ENCODE measurements around the gene TSPAN18.

The TSPAN18 gene

DNA sequence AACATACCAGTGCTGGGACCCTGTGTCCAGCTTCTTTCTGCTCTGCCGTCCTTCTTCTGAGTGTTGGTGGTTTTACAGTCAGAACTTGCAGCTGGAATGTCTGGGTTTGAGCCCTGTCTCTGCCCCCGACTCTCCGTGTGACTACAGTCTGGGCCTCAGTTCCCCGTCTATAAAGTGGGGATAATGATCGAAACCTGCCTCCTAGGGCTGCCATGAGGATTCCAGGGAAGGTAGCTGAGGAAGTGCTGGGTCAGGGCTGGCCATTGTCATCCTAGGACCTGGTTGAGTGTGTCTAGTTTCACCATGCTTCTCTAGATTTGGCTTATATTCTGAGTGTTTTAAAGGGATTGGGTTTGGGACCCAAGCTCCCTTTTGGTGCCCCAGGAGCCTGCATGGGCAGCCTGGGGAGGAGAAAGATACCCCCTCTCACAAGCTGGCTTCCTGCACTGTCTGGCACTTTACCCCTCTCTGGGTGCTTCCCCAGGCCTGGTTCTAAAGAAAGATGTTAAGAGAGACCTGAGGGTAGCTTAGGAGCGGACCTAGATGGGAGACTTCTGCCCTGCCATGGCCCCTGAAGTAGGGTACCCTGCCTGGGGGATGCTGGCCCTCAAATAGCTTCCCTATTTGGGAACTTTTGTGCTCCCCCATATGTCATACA is 49.9 kb downstream of the TSPAN18 start:
- TF ChIP-seq, protein P1, sequence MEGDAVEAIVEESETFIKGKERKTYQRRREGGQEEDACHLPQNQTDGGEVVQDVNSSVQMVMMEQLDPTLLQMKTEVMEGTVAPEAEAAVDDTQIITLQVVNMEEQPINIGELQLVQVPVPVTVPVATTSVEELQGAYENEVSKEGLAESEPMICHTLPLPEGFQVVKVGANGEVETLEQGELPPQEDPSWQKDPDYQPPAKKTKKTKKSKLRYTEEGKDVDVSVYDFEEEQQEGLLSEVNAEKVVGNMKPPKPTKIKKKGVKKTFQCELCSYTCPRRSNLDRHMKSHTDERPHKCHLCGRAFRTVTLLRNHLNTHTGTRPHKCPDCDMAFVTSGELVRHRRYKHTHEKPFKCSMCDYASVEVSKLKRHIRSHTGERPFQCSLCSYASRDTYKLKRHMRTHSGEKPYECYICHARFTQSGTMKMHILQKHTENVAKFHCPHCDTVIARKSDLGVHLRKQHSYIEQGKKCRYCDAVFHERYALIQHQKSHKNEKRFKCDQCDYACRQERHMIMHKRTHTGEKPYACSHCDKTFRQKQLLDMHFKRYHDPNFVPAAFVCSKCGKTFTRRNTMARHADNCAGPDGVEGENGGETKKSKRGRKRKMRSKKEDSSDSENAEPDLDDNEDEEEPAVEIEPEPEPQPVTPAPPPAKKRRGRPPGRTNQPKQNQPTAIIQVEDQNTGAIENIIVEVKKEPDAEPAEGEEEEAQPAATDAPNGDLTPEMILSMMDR (IDR thresholded peaks at IDR 0.05; ENCODE audit: borderline replicate concordance, insufficient read depth, low read depth, low read length): no peak
- no peak overlapping the region for H3K4me3 ChIP-seq (ENCODE audit: low read depth, low read length)

DNA sequence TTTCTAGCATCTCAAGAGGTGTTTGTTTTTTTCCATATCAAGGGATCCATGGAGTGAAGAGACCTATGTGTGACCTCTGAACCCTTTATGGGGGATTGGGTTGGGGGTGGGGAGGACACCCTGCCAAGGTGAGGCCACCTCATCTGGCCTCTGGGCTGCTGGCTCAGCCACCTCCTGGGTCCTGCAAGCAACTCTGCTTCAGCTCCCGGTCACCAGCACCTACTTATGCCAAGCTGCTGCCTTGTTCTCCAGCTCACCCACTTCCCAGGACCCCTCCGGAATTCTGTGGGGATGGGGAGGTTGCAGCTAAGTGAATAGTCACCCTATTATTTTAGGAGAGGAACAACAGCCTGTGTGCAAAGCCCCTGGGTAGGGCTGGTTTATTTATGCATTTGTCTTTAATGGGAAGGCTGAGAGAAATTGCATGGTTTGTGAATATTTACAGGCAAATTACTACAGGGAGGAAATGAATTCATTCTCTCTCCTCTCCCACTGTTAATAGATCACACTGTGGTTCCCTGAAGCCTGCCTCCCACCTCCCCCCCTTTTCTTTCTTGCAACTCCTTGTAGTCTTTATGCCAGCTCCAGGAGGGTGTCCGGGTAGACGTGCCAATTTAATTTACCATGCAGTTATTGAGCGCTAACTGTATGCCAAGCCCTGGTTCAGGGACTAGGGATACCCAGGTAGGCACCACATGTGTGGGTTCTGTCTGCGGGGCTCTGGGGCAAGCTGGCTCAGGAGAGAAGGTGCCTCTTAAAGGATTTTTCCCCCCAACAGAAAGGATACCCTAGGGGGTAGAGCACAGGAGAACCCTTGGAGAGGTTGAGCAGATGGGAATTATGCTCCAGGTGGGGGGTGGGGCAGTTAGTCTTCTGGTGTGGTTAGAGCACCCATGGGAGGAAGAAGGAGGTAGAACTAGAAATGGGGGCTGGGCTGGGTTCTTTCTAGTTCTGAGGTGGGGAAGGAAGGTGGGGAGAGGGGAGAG is 50.7 kb downstream of the TSPAN18 start:
- H3K4me3 ChIP-seq (ENCODE audit: low read depth, low read length): no peak overlapping the region
- TF ChIP-seq, protein P1 (IDR thresholded peaks at IDR 0.05; ENCODE audit: borderline replicate concordance, insufficient read depth, low read depth, low read length): no peak

DNA sequence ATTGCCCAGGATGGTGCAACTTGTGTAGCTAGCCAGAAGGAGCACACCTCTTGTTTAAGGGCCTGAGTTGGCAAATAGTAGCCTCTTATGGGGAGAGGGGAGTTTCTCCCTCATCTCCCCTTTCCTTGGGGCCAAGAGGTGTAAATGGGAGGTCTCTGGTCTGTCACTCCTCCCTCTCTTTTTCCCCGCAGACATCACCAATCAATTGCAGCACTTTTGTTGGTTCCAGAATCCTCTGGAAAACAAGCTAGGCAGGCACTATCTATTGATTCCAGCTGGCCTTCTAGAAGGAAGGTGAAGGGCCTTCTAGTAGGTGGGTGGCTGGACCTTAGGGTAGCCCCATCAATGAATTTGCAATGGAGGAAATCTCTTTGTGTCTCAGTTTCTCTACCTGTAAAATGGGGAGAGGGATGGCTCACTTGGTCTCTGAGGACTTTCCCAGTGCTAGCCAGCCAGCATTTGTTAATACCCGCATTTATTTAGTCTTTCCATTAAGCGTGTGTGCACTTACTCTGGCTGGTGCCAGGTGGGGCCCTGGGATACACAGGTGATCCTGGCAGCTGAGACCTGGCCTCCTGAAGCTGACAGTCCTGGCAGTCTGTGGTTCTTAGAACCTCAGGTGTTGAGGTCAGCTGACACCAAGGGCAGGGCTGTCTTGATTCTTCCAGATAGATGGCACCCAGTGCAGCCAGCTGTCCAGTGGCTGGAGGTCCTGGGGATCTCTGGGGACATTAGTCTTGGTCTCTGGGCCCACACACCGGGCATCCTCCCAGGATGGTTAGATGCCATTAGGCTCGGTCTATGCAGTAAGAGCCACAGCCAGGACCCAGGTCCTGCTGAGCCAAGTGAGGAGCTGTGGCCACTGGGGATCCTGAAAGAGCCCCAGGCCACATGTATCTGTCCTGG is 51.7 kb downstream of the TSPAN18 start:
- H3K4me3 ChIP-seq (ENCODE audit: low read depth, low read length): no peak overlapping the region
- TF ChIP-seq, protein P1 (IDR thresholded peaks at IDR 0.05; ENCODE audit: borderline replicate concordance, insufficient read depth, low read depth, low read length): no peak

DNA sequence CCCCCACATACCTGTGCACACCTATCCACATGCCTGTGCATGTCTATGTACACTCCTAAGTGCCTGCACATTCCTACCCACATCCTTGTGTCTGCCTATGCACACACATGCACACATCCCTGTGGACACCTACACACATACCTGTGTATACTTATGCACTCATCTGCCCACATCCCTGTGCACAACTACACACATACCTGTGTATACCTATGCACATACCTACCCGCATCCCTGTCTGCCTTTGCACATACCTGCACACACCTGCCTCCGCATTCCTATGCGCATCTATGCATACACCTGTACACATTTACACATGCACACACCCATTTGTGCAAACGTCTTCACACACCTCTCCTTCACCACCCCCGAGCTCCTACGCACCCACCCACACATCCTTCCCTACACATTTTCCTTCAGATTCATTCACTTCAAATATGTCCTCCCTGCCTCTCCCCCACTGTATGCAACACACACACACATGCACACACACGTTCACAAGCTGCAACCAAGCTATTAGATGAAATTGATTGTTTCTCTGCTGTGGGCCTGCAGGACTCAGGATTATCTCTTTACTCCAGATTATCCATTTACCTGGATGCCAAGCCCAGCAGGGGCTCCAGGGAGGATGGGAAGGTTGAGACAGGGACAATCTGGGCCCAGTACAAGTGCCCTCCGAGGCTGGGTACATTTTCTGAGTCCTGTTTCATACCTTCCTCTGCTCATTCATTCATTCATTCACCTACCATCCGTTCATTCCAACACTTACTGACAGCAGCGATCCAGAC is 53.2 kb downstream of the TSPAN18 start:
- TF ChIP-seq, protein P1 (IDR thresholded peaks at IDR 0.05; ENCODE audit: borderline replicate concordance, insufficient read depth, low read depth, low read length): no peak
- H3K4me3 ChIP-seq (ENCODE audit: low read depth, low read length): no peak overlapping the region

DNA sequence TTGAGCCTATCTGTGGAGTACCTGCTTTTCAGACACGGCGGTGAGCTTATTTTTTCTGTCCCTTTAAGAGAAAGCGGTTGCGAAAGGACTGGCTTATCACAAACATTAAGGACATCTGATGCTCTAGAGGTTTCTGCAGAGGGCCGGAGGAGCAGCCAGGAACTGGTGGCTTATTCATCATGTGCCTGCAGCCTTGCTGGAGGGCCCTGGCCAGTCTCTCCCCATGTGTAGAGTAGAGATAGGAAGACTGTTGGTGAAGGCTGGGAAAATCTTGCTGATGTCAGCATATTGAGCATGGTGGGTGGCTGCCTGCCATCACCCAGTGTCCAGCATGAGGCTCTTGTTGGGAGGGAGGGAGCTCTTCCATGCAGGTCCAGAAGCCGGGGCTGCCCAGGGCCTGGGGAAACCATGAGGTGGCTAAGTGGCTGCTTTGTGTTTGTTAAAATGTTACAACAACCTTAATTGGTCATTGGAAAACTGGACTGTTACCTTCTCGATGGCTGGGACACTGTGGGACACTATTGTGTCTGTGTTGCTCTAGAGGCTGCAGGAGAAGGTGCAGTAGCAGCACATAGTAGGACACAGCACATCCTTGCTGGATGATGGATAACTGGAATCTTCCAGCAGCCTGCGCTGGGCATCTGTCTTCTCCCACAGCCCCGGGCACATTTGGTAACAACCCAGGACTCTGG is 54.3 kb downstream of the TSPAN18 start:
- TF ChIP-seq, protein P1 (IDR thresholded peaks at IDR 0.05; ENCODE audit: borderline replicate concordance, insufficient read depth, low read depth, low read length): no peak
- H3K4me3 ChIP-seq (ENCODE audit: low read depth, low read length): no peak overlapping the region

DNA sequence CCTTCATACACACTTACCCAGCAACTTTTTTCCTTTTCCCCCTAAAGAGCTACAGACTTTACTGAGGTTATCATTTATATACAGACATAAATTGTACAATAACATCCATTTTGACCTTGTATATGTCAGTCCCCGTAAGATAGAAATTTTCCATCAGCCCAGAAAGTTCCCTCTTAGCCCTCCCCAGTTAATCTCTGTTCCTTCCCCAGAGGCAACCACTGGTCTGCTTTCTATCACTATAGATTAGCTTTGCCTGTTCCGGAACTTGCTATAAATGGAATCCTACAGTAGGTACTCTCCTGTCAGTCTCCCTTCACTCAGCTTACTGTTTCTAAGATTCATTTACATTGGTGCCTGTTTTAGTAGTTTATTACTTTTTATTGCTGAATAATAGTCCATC is 54.9 kb downstream of the TSPAN18 start:
- no peak overlapping the region for H3K4me3 ChIP-seq (ENCODE audit: low read depth, low read length)
- TF ChIP-seq, protein P1 (IDR thresholded peaks at IDR 0.05; ENCODE audit: borderline replicate concordance, insufficient read depth, low read depth, low read length): no peak
